GM20431 (cell line): Measurements from ENCODE around the gene PLA2R1.
"Not testable (repeated sequence)": the region's sequence is repeated elsewhere in the genome, so short reads cannot be mapped to it uniquely, and the experiment has no call there.

Experiments used
- in situ Hi-C: fragments of 300-500 bp; cut with MseI, MboI; formaldehyde crosslinking; loops from one replicate; pipeline ENCODE4 v1.15.0; 2020; ENCODE audit warnings: low sequenced_read_pairs; ENCODE audit not compliant: unreplicated experiment

The PLA2R1 gene

GRCh38 chr2:159988412-159988970 is 73.9 kb downstream of the PLA2R1 start:
- in situ Hi-C loops = no loop called here

GRCh38 chr2:159987181-159987580 is 75.2 kb downstream of the PLA2R1 start:
- in situ Hi-C loops = no loop called here

GRCh38 chr2:159985656-159986055 is 76.8 kb downstream of the PLA2R1 start:
- in situ Hi-C loops = no loop called here

- in situ Hi-C loops = no loop called here
Measured at GRCh38 chr2:159984034-159984433, 78.4 kb downstream of the PLA2R1 start.

GRCh38 chr2:159982842-159983785 is 79.3 kb downstream of the PLA2R1 start:
- in situ Hi-C loops = no loop called here

GRCh38 chr2:159982270-159982669 is 80.1 kb downstream of the PLA2R1 start:
- in situ Hi-C loops = no loop called here

GRCh38 chr2:159976527-159977160 is 85.8 kb downstream of the PLA2R1 start:
- in situ Hi-C loops = no loop called here

- in situ Hi-C loops = no loop called here
Measured at GRCh38 chr2:159973325-159973724, 89.1 kb downstream of the PLA2R1 start.

- in situ Hi-C loops = no loop called here
Measured at GRCh38 chr2:159971365-159972152, 90.9 kb downstream of the PLA2R1 start.

GRCh38 chr2:159970548-159970947 is 91.9 kb downstream of the PLA2R1 start:
- in situ Hi-C loops = not testable (repeated sequence)

GRCh38 chr2:159968279-159968900 is 94.0 kb downstream of the PLA2R1 start:
- in situ Hi-C loops = no loop called here

GRCh38 chr2:159963700-159964099 is 98.7 kb downstream of the PLA2R1 start:
- in situ Hi-C loops = no loop called here

- in situ Hi-C loops = not testable (repeated sequence)
Measured at GRCh38 chr2:159962513-159962912, 99.9 kb downstream of the PLA2R1 start.

GRCh38 chr2:159961451-159961850 is 101.0 kb downstream of the PLA2R1 start:
- in situ Hi-C loops = no loop called here

GRCh38 chr2:159961037-159961436 is 101.4 kb downstream of the PLA2R1 start:
- in situ Hi-C loops = no loop called here

- in situ Hi-C loops = no loop called here
Measured at GRCh38 chr2:159960414-159960813, 102.0 kb downstream of the PLA2R1 start.

- in situ Hi-C loops = no loop called here
Measured at GRCh38 chr2:159959136-159959535, 103.3 kb downstream of the PLA2R1 start.

GRCh38 chr2:159953136-159953823 is 109.1 kb downstream of the PLA2R1 start:
- in situ Hi-C loops = no loop called here

- in situ Hi-C loops = no loop called here
Measured at GRCh38 chr2:159946326-159946999, 116.0 kb downstream of the PLA2R1 start.
